Stimulated activated CD8-positive, alpha-beta memory T cell treated with anti-CD3 and anti-CD28 coated beads, Interleukin-7, amount 100 ng/mL, for 24 hours (primary cell): ENCODE data around the gene KYAT1.

Experiments
- DNase-seq: peaks from one replicate; pipeline ENCODE4 v3.0.0-alpha.2; 2020; ENCODE audit warnings: low read depth

The KYAT1 gene

DNA sequence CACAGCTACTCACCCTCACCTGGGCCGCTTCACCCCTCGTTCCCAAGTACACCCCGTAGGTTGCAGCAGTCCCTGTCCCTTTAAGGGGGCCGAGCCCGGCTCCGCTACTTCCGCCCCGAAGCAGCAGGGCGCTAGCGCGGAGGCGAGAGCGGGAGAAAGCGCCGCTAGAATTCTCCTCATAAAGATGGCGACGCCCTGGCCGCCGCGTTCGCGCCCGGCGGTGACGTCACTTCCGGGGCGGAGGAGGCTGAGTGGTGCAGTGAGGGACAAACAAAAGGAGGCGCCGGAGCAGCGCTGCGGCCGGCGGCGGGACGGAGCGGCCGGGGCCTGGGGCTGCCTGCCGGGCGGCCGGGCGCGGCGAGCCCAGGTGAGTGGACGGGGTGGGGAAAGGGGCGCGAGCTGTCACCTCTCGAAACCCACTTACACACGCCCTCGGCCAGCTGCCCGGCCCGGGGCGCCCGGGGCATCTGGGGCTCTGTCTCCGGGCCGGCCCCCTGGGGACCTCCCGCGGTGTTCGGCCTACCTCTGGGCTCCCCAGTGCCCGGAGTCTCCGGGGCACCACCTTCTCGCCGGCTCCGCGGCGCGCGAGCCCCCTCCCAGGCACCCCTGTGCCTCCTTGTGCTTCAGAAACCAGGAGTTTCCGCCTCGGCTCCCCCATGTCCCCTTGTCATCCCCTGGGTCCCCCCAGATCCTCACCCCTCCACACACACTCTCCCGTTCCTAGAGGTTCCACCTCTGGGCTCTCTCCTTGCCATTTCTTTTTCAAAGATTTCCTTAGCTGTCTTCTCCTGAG is at the start of gene KYAT1, which contains the start of gene LRRC8A:
Gene KYAT1, minus strand, starts transcription at position 67 of the 793 bp plus-strand sequence. CDS start 36,545 bp downstream, outside the sequence.
Gene LRRC8A, plus strand, starts transcription at position 250 of the 793 bp plus-strand sequence. CDS start 25,032 bp downstream, outside the sequence.
- DNase-seq, result peak; percentile 99

GRCh38 chr9:128929560-128929959 is 47.8 kb upstream of the KYAT1 start:
- DNase-seq, result no peak

GRCh38 chr9:128928624-128929023 is 46.9 kb upstream of the KYAT1 start:
- DNase-seq, result no peak

GRCh38 chr9:128927731-128928411 is 46.1 kb upstream of the KYAT1 start:
- DNase-seq, result peak; percentile 25

DNA sequence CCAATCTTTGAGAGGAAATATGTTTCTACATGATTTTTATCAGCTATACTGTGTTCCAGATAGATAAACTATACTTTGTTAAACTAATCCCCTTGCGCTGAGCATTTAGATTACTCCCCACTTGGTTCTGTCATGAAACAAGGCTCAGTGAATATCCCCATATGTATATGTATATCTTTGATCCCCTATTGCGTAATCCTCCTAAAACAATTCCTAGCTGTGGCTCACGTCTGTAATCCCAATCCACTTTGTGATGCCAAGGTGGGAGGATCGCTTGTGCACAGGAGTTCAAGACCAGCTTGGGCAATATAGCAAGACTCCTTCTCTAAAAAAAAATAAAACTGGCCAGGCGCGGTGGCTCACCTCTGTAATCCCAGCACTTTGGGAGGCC is 41.7 kb upstream of the KYAT1 start:
- no peak for DNase-seq

DNA sequence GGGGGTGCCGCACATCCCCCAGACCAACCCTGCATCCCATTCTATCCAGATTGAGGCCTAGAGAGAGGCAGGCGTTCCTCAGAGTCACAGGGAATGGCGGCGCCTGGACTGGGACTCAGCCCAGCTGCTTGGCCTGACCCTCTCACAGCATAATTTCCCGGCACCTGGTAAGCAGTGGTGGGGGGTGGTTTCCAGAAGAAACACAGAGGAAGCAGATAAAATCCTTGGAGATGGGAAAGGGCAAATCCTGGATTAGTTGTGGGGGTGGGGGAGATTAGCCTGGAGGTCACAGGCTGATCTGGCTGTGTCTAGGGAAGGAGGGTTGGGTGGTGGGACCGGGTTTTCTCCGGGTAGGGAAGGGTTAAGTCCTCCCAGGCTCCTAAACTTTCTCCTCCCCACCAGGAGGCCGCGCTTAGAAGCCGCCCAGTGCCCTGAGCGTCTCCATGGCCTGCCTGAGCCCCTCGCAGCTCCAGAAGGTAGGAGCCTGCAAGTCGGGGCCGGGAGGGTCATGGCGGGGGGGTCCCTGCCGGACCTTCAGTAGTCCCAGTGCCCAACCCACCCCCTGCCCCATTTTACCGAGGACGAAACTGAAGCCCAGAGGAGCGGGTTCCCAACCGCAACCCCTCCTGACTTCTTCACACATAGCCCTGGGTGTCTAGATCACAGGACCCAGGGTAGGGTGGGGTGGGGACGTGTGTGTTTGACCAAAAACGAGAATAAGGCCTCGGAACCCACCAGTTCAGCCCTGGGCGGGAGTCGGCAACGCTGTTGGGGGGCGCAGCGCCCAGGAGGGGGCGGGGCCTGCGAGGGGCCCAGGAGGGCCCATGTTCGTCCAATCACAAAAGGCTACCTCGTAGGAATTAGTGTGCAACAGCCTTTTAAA is 40.4 kb upstream of the KYAT1 start:
- DNase-seq, result no peak

DNA sequence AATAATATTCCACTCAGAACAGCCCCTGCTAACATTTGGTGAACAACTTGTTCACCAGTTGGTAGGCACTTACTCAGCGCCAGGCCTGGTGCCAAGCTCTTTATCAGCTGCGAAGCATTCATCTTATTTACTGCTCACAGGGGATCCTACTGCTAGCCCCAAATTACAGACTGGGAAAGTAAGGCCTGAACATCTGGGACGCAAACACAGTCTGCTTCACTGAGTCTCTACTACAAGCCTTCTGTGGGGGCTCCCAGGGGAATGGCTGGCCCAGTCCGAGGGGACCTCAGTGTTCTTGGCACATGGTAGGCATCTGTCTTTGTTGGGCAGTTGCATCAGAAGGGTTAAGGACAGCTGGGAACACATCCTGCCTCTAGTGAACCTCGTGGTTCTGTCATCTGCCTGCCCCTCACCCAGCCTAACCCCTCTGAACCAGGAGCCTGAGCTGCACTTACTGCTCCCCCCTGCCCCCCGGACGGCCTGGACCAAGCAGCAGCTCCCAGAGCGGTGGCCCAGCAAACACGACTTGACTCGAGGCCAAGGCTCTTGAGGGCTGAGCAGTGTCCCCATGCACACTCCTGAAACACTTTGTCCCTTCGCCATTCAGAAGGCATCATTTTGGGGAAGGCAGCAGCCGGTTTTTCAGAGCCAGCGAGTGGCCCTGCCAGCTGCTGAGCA is 38.8 kb upstream of the KYAT1 start, which contains the start of gene PHYHD1:
Gene PHYHD1, plus strand, starts transcription at position 602 of the 678 bp plus-strand sequence. CDS start 1,342 bp downstream, outside the sequence.
- no peak for DNase-seq

GRCh38 chr9:128919402-128920089 is 37.8 kb upstream of the KYAT1 start:
- no peak for DNase-seq

GRCh38 chr9:128918921-128919320 is 37.2 kb upstream of the KYAT1 start:
- DNase-seq, result no peak

DNA sequence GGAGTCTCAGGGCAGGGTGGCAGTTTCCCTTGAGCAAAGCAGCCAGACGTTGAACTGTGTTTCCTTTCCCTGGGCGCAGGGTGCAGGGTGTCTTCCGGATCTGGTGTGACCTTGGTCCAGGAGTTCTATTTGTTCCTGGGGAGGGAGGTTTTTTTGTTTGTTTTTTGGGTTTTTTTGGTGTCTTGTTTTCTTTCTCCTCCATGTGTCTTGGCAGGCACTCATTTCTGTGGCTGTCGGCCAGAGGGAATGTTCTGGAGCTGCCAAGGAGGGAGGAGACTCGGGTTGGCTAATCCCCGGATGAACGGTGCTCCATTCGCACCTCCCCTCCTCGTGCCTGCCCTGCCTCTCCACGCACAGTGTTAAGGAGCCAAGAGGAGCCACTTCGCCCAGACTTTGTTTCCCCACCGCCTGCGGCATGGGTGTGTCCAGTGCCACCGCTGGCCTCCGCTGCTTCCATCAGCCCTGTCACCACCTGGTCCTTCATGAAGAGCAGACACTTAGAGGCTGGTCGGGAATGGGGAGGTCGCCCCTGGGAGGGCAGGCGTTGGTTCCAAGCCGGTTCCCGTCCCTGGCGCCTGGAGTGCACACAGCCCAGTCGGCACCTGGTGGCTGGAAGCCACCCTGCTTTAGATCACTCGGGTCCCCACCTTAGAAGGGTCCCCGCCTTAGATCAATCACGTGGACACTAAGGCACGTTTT is 35.5 kb upstream of the KYAT1 start:
- DNase-seq, result no peak

GRCh38 chr9:128916745-128917144 is 35.0 kb upstream of the KYAT1 start:
- DNase-seq, result no peak

GRCh38 chr9:128916204-128916603 is 34.5 kb upstream of the KYAT1 start:
- DNase-seq, result no peak

DNA sequence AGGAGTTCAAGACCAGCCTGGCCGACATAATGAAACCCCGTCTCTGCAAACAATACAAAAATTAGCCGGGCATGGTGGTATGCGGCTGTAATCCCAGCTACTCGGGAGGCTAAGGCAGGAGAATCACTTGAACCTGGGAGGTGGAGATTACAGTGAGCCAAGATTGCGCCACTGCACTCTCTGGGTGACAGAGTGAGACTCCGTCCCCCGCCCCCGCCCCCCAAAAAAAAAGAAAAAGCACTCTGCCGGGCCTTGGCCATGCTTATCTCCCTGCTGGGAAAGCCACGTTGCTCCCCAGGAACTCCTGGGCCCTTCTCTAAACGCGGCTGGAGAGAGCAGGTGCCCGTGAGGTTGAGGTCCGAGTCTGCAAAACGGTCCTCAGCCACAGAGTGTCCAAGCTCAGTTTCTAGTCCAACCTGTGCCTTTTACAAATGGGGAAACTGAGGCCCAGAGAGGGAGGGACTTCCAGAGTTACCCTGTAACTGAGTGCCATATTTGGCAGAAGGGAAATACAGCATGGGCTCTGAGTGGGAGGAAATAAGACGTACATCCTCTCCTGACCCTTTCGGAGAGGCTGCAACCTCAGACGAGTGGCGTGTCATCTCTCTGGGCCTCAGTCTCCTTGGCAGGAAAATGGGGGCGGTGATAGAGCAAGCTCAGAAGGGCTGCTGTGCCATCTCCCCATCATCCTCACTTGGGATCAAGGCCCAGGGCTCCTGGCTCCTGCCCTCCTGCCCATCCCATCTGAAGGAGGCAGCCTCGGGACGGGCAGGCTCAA is 32.4 kb upstream of the KYAT1 start:
- DNase-seq, result no peak

- DNase-seq, result no peak
Measured at GRCh38 chr9:128913048-128913900, 31.5 kb upstream of the KYAT1 start.

GRCh38 chr9:128912270-128912853 is 30.6 kb upstream of the KYAT1 start:
- DNase-seq, result no peak

GRCh38 chr9:128911529-128912035 is 29.8 kb upstream of the KYAT1 start:
- DNase-seq, result no peak

DNA sequence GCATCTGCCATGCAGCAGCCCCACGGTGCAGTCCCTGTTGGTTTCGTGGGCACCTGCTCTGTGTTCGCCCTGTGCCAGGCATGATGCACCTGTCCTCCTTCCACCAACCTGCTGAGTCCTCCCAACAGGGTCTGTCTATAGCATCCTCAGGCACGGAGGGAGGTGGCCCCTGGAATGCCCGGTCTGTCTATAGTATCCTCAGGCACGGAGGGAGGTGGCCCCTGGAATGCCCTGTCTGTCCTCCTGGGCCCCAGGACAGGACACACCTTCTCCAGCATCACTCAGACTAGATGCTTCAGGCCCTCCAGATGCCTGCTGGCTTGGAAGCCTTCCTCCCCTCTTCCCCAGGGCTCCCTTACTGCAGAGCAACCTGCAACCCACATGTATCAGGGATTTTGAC is 29.2 kb upstream of the KYAT1 start:
- no peak for DNase-seq

GRCh38 chr9:128909859-128910258 is 28.1 kb upstream of the KYAT1 start:
- no peak for DNase-seq
